ENCODE results near the gene INSYN2B. TPM values are rescaled to one million over a fixed set of nuclear protein-coding genes. Genes with fewer than 3 reads are reported as not detected.

Gene INSYN2B
- 5.6 and 11.1 TPM in 2 replicates for total RNA-seq (2014; rRNA removed; shearing (Covaris generic))

- DNase-seq (ENCODE audit: low read depth) = peak; percentile 83
These were observed at the start of gene INSYN2B for GRCh38 chr5:169980418-169981053. INSYN2B (minus strand) TSS chr5:169980495; CDS start chr5:169883898, 96,597 bp downstream.

- DNase-seq (ENCODE audit: low read depth) = no peak
These were observed 47.8 kb upstream of the INSYN2B start for GRCh38 chr5:170028124-170028523.

GRCh38 chr5:170025853-170026252 lies 45.6 kb upstream of the INSYN2B start:
- no peak for DNase-seq (ENCODE audit: low read depth)

GRCh38 chr5:170021506-170021905 lies 41.2 kb upstream of the INSYN2B start:
- no peak for DNase-seq (ENCODE audit: low read depth)

- no peak for DNase-seq (ENCODE audit: low read depth)
These were observed 40.1 kb upstream of the INSYN2B start for GRCh38 chr5:170020423-170020822.

GRCh38 chr5:170012622-170013021 lies 32.3 kb upstream of the INSYN2B start:
- DNase-seq (ENCODE audit: low read depth) = no peak

- DNase-seq (ENCODE audit: low read depth) = no peak
These were observed 31.5 kb upstream of the INSYN2B start for GRCh38 chr5:170011751-170012150.

- no peak for DNase-seq (ENCODE audit: low read depth)
These were observed 30.3 kb upstream of the INSYN2B start for GRCh38 chr5:170010595-170010994.

- DNase-seq (ENCODE audit: low read depth) = no peak
These were observed 28.1 kb upstream of the INSYN2B start for GRCh38 chr5:170008376-170008775.

- DNase-seq (ENCODE audit: low read depth) = no peak
These were observed 25.7 kb upstream of the INSYN2B start for GRCh38 chr5:170006021-170006420.

GRCh38 chr5:170000155-170000554 lies 19.9 kb upstream of the INSYN2B start:
- DNase-seq (ENCODE audit: low read depth) = no peak

- no peak for DNase-seq (ENCODE audit: low read depth)
These were observed 19.3 kb upstream of the INSYN2B start for GRCh38 chr5:169999621-170000020.

GRCh38 chr5:169997798-169998197 lies 17.5 kb upstream of the INSYN2B start:
- DNase-seq (ENCODE audit: low read depth) = no peak

- no peak for DNase-seq (ENCODE audit: low read depth)
These were observed 13.1 kb upstream of the INSYN2B start for GRCh38 chr5:169993485-169993790.

GRCh38 chr5:169992789-169993484 lies 12.6 kb upstream of the INSYN2B start:
- no peak for DNase-seq (ENCODE audit: low read depth)

- DNase-seq (ENCODE audit: low read depth) = no peak
These were observed 11.0 kb upstream of the INSYN2B start for GRCh38 chr5:169991115-169991869.

- DNase-seq (ENCODE audit: low read depth) = no peak
These were observed 9.1 kb upstream of the INSYN2B start for GRCh38 chr5:169989365-169989764.

- no peak for DNase-seq (ENCODE audit: low read depth)
These were observed 8.7 kb upstream of the INSYN2B start for GRCh38 chr5:169988947-169989346.

- no peak for DNase-seq (ENCODE audit: low read depth)
These were observed 7.9 kb upstream of the INSYN2B start for GRCh38 chr5:169988206-169988605.

GRCh38 chr5:169979871-169980270 lies 424 bp downstream of the INSYN2B start:
- DNase-seq (ENCODE audit: low read depth) = no peak

GRCh38 chr5:169978714-169979113 lies 1.6 kb downstream of the INSYN2B start:
- peak; percentile 43 for DNase-seq (ENCODE audit: low read depth)

- no peak for DNase-seq (ENCODE audit: low read depth)
These were observed 6.0 kb downstream of the INSYN2B start for GRCh38 chr5:169974121-169974770.

Measured in Daoy (cell line).